Measurements from ENCODE around the gene NEMP1. TPM values are rescaled to one million over a fixed set of nuclear protein-coding genes. Genes with fewer than 3 reads are reported as not detected.

Gene NEMP1
- total and polyA plus RNA-seq, 2 of the 13 experiments (the other 11 are each of a cell fraction or from before 2014, with no cell fraction given) = 11.4 to 12.9 TPM

DNA sequence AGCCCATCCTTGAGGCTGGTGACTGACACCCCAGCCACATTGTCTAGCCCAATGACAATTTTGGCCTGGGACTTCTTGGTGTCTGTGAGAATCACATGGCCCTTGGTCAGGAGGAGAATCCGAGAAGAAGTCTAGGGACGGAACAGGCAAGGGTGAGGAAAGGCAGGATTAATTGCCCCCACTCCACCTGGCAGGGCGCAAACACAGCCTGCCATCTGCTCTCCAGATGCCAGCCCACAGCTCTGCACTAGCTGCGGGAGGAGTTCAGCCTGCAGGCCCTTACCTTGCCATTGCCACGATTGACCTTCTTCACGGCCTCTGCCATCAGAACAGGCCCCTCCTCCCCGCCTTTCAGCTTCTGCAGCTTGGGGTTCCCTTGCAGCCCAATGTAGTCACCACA lies 49.1 kb downstream of the NEMP1 start (continued):
- TF ChIP-seq, protein P1, sequence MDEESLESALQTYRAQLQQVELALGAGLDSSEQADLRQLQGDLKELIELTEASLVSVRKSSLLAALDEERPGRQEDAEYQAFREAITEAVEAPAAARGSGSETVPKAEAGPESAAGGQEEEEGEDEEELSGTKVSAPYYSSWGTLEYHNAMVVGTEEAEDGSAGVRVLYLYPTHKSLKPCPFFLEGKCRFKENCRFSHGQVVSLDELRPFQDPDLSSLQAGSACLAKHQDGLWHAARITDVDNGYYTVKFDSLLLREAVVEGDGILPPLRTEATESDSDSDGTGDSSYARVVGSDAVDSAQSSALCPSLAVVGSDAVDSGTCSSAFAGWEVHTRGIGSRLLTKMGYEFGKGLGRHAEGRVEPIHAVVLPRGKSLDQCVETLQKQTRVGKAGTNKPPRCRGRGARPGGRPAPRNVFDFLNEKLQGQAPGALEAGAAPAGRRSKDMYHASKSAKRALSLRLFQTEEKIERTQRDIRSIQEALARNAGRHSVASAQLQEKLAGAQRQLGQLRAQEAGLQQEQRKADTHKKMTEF (CRISPR knock-in tag; IDR thresholded peaks at IDR 0.05) = no peak
- TF ChIP-seq, protein P2, sequence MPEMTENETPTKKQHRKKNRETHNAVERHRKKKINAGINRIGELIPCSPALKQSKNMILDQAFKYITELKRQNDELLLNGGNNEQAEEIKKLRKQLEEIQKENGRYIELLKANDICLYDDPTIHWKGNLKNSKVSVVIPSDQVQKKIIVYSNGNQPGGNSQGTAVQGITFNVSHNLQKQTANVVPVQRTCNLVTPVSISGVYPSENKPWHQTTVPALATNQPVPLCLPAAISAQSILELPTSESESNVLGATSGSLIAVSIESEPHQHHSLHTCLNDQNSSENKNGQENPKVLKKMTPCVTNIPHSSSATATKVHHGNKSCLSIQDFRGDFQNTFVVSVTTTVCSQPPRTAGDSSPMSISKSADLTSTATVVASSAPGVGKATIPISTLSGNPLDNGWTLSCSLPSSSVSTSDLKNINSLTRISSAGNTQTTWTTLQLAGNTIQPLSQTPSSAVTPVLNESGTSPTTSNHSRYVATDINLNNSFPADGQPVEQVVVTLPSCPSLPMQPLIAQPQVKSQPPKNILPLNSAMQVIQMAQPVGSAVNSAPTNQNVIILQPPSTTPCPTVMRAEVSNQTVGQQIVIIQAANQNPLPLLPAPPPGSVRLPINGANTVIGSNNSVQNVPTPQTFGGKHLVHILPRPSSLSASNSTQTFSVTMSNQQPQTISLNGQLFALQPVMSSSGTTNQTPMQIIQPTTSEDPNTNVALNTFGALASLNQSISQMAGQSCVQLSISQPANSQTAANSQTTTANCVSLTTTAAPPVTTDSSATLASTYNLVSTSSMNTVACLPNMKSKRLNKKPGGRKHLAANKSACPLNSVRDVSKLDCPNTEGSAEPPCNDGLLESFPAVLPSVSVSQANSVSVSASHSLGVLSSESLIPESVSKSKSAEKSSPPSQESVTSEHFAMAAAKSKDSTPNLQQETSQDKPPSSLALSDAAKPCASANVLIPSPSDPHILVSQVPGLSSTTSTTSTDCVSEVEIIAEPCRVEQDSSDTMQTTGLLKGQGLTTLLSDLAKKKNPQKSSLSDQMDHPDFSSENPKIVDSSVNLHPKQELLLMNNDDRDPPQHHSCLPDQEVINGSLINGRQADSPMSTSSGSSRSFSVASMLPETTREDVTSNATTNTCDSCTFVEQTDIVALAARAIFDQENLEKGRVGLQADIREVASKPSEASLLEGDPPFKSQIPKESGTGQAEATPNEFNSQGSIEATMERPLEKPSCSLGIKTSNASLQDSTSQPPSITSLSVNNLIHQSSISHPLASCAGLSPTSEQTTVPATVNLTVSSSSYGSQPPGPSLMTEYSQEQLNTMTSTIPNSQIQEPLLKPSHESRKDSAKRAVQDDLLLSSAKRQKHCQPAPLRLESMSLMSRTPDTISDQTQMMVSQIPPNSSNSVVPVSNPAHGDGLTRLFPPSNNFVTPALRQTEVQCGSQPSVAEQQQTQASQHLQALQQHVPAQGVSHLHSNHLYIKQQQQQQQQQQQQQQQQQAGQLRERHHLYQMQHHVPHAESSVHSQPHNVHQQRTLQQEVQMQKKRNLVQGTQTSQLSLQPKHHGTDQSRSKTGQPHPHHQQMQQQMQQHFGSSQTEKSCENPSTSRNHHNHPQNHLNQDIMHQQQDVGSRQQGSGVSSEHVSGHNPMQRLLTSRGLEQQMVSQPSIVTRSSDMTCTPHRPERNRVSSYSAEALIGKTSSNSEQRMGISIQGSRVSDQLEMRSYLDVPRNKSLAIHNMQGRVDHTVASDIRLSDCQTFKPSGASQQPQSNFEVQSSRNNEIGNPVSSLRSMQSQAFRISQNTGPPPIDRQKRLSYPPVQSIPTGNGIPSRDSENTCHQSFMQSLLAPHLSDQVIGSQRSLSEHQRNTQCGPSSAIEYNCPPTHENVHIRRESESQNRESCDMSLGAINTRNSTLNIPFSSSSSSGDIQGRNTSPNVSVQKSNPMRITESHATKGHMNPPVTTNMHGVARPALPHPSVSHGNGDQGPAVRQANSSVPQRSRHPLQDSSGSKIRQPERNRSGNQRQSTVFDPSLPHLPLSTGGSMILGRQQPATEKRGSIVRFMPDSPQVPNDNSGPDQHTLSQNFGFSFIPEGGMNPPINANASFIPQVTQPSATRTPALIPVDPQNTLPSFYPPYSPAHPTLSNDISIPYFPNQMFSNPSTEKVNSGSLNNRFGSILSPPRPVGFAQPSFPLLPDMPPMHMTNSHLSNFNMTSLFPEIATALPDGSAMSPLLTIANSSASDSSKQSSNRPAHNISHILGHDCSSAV (CRISPR knock-in tag; IDR thresholded peaks at IDR 0.05; ENCODE audit: borderline replicate concordance) = no peak
- TF ChIP-seq ATM (IDR thresholded peaks at IDR 0.05; ENCODE audit: borderline replicate concordance) (no peak), EP300 (IDR thresholded peaks at IDR 0.05; ENCODE audit: low read depth in 2 of 2, low read length in 2 of 2) (no peak), EP300 (CRISPR knock-in tag; IDR thresholded peaks at IDR 0.05; ENCODE audit: borderline replicate concordance) (no peak), TRIM24 (CRISPR knock-in tag; IDR thresholded peaks at IDR 0.05) (no peak), SOX6 (IDR thresholded peaks at IDR 0.05) (no peak), SOX6 (CRISPR knock-in tag; IDR thresholded peaks at IDR 0.05) (no peak)

Data from HepG2 (cell line).